OCI-LY3 (cell line): ENCODE measurements around the gene ST3GAL6.

Experiments used
- H2AFZ ChIP-seq: fragments of 200-600, 300-600 bp; shearing (Covaris generic); 2 replicates; pipeline ENCODE4 v1.6.0; 2014; ENCODE audit warnings: antibody characterized with exemption, low read depth, low read length
- H3K27ac ChIP-seq: fragments of 200-600, 300-600 bp; sonication (generic); 2 replicates; pipeline ENCODE4 v1.5.1; 2014; ENCODE audit warnings: mild to moderate bottlenecking, low read length, moderate library complexity, mixed read lengths
- H3K27me3 ChIP-seq: fragments of 200-600, 300-600 bp; sonication (generic); 2 replicates; pipeline ENCODE4 v1.6.1; 2014; ENCODE audit warnings: low read depth, low read length, mixed read lengths
- H3K36me3 ChIP-seq: fragments of 200-600, 300-600 bp; sonication (generic); replicated peaks from 2 replicates; pipeline ENCODE3; 2014; ENCODE audit warnings: low read depth, low read length, mixed read lengths
- H3K4me1 ChIP-seq: fragments of 300-600, 200-600 bp; sonication (generic); 2 replicates; pipeline ENCODE4 v1.6.1; 2014; ENCODE audit warnings: low read length, mixed read lengths
- H3K4me2 ChIP-seq: fragments of 200-600, 300-600 bp; sonication (generic); 2 replicates; pipeline ENCODE4 v1.6.1; 2014; ENCODE audit warnings: low read length, mixed read lengths
- H3K4me3 ChIP-seq: fragments of 300-600, 200-600 bp; sonication (generic); 2 replicates; pipeline ENCODE4 v1.5.1; 2014; ENCODE audit warnings: antibody characterized with exemption, mild to moderate bottlenecking, low read length, moderate library complexity
- H3K79me2 ChIP-seq: fragments of 300-600, 200-600 bp; shearing (Covaris generic); 2 replicates; pipeline ENCODE4 v1.6.1; 2014; ENCODE audit warnings: mild to moderate bottlenecking, low read length, mixed read lengths
- H3K9ac ChIP-seq: fragments of 300-600, 200-600 bp; shearing (Covaris generic); 2 replicates; pipeline ENCODE4 v1.6.0; 2014; ENCODE audit warnings: mild to moderate bottlenecking, low read length, moderate library complexity
- H3K9me3 ChIP-seq: fragments of 200-600, 300-600 bp; shearing (Covaris generic); 2 replicates; pipeline ENCODE4 v1.6.1; 2014; ENCODE audit warnings: low read length, mixed read lengths; ENCODE audit not compliant: insufficient read depth
- H4K20me1 ChIP-seq: fragments of 200-600, 300-600 bp; sonication (generic); 2 replicates; pipeline ENCODE4 v1.6.1; 2016; ENCODE audit warnings: low read length, mixed read lengths; ENCODE audit not compliant: insufficient read depth
- EZH2phosphoT487 ChIP-seq: fragments of 200-600 bp; shearing (Covaris generic); IDR thresholded peaks from 2 replicates; pipeline ENCODE4 v1.6.1; 2018; ENCODE audit warnings: antibody characterized with exemption, mixed run types, low read depth
- TF ChIP-seq, protein P1 (sequence below): fragments of 200-600, 300-600 bp; sonication (generic); IDR thresholded peaks from 2 replicates; pipeline ENCODE4 v1.5.1; 2014; ENCODE audit warnings: antibody characterized with exemption, low read length, low read depth

ST3GAL6 gene

DNA sequence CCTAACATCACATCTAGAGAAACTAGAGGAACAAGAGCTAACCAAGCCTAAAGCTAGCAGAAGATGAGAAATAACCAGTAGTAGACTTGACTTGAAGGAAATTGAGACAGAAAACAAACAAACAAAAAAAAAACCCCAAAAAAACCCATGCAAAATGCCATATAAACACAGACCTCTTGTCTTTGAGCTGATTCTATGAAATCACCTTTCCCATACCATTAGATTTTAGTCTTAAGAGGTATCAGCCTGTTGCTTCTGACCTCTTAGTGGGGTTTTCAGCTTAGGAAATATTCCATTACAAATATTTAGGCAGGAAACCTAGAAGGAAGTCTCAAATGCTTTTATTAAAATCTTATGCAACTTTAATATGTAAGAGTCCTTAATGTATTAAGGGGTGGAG is 23.9 kb upstream of the ST3GAL6 start:
- H3K4me2 ChIP-seq = no peak overlapping the region
- H3K79me2 ChIP-seq = no peaks in the 10 kb centered on the region
- H4K20me1 ChIP-seq = no peaks in the 10 kb centered on the region
- no peaks in the 10 kb centered on the region for H3K36me3 ChIP-seq
- no peaks in the 10 kb centered on the region for H3K9me3 ChIP-seq
- H3K27me3 ChIP-seq = no peaks in the 10 kb centered on the region
- no peak overlapping the region for H2AFZ ChIP-seq
- H3K27ac ChIP-seq = no peak overlapping the region
- no peak overlapping the region for H3K4me3 ChIP-seq
- H3K9ac ChIP-seq = no peak overlapping the region
- no peaks in the 10 kb centered on the region for H3K4me1 ChIP-seq
- TF ChIP-seq, protein P1, sequence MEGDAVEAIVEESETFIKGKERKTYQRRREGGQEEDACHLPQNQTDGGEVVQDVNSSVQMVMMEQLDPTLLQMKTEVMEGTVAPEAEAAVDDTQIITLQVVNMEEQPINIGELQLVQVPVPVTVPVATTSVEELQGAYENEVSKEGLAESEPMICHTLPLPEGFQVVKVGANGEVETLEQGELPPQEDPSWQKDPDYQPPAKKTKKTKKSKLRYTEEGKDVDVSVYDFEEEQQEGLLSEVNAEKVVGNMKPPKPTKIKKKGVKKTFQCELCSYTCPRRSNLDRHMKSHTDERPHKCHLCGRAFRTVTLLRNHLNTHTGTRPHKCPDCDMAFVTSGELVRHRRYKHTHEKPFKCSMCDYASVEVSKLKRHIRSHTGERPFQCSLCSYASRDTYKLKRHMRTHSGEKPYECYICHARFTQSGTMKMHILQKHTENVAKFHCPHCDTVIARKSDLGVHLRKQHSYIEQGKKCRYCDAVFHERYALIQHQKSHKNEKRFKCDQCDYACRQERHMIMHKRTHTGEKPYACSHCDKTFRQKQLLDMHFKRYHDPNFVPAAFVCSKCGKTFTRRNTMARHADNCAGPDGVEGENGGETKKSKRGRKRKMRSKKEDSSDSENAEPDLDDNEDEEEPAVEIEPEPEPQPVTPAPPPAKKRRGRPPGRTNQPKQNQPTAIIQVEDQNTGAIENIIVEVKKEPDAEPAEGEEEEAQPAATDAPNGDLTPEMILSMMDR = no peak
- no peak for TF ChIP-seq EZH2phosphoT487

DNA sequence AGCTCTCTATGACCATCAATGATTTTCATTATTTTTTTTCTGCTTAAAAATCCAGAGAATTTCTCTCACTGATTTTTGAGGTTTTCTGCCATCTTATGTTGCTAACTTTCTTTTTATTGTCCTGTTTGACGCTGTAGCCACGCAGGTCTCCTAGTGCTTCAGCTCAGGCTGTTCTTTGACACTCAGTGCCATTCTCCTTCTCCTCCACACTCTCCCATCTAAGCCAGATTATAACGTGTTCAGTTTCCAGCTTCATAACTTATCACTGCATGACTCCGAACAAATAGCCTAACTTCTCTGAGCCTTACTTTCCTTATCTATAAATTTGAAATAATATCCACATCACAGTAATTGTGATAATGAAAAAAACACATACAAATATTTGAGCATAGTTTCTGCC is 22.8 kb upstream of the ST3GAL6 start:
- Histone ChIP-seq H4K20me1 (no peaks in the 10 kb centered on the region), H3K27ac (no peak overlapping the region), H2AFZ (no peak overlapping the region), H3K36me3 (no peaks in the 10 kb centered on the region), H3K9me3 (no peaks in the 10 kb centered on the region), H3K79me2 (no peaks in the 10 kb centered on the region), H3K9ac (no peak overlapping the region), H3K4me3 (no peak overlapping the region), H3K4me1 (no peaks in the 10 kb centered on the region), H3K27me3 (no peaks in the 10 kb centered on the region), H3K4me2 (no peak overlapping the region)
- TF ChIP-seq EZH2phosphoT487 = no peak
- TF ChIP-seq, protein P1 = no peak

DNA sequence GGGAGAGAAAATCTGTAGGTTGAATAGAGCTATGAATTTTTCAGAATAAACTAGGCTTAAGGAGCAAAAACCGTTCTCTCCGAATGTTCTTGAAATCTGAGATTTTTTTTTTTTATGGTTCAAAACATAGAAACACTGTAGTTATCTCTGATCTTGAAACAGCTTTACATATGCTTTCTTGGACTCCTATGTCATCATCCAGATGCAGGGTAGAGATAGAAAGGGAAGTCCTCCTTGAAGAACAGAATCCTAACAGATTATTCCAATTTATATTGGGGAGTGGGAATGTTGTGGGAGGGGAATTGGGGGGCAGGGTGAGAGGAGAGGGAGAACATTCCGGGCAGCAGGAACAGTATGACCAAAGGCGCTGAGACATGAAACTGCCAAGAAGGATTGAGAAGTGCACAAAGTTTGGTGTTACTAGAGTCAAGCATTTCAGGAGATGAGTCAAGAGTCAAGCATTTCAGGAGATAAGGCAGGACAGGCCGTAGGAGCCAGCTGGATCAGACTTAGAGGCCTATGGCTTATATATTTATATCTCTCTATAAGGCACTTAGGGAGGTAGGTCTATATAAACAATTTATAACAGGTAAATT is 21.9 kb upstream of the ST3GAL6 start:
- Histone ChIP-seq H3K4me2 (no peak overlapping the region), H2AFZ (no peak overlapping the region), H3K9ac (no peak overlapping the region), H3K4me3 (no peak overlapping the region), H3K27me3 (no peaks in the 10 kb centered on the region), H3K4me1 (no peaks in the 10 kb centered on the region), H3K9me3 (no peaks in the 10 kb centered on the region), H4K20me1 (no peaks in the 10 kb centered on the region), H3K27ac (no peak overlapping the region), H3K36me3 (no peaks in the 10 kb centered on the region), H3K79me2 (no peaks in the 10 kb centered on the region)
- TF ChIP-seq EZH2phosphoT487 = no peak
- TF ChIP-seq, protein P1 = no peak

DNA sequence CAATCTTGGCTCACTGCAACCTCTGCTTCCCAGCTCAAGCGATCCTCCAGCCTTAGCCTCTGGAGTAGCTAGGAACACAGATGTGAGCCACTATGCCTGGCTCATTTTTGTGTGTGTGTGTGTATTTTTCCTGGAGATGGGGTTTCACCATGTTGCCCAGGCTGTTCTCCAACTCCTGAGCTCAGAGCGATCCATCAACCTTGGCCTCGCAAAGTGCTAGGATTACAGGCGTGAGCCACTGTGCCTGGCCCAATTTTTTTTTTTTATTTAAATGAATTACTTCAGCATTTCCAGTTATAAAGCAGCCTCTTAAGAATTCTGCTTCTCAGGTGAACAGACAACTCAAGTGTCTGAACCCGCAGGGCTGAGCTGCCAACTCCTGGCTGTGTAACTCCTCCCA is 20.1 kb upstream of the ST3GAL6 start:
- no peaks in the 10 kb centered on the region for H4K20me1 ChIP-seq
- H2AFZ ChIP-seq = no peak overlapping the region
- H3K36me3 ChIP-seq = no peaks in the 10 kb centered on the region
- H3K4me3 ChIP-seq = no peak overlapping the region
- H3K9me3 ChIP-seq = no peaks in the 10 kb centered on the region
- H3K9ac ChIP-seq = no peak overlapping the region
- no peak for TF ChIP-seq EZH2phosphoT487
- TF ChIP-seq, protein P1 = no peak
- H3K4me1 ChIP-seq = no peaks in the 10 kb centered on the region
- H3K27ac ChIP-seq = no peak overlapping the region
- H3K27me3 ChIP-seq = no peaks in the 10 kb centered on the region
- H3K79me2 ChIP-seq = no peaks in the 10 kb centered on the region
- no peak overlapping the region for H3K4me2 ChIP-seq
